ENCODE data around the gene TRIM39. TPM values are rescaled to one million over a fixed set of nuclear protein-coding genes. Genes with fewer than 3 reads are reported as not detected.

TRIM39 gene
- total RNA-seq, 6 experiments from 2014 or later, result 3.3 to 7.5 (median 5.7) TPM

- 100% methylated on average over 2 of the region's 2 CpGs for WGBS (ENCODE audit: insufficient coverage, low coverage, low lambda C conversion rate, missing lambda C conversion rate)
- no peak for ATAC-seq
- TF ChIP-seq CTCF (IDR thresholded peaks at IDR 0.05) (no peak), POLR2A (IDR thresholded peaks at IDR 0.05) (no peak)
Measured at GRCh38 chr6:30312266-30312665, 14.5 kb upstream of the TRIM39 start.

GRCh38 chr6:30312676-30313321 lies 13.9 kb upstream of the TRIM39 start:
- Histone ChIP-seq H3K27me3 (no peaks in the 10 kb centered on the region), H3K4me1 (peaks cover 0 to 6% (median 2%) of the 10 kb centered on the region in 4 donors), H3K9me3 (no peaks in the 10 kb centered on the region), H3K4me3 (no peak overlapping the region), H3K27ac (no peak overlapping the region), H3K36me3 (peaks cover 0 to 13% (median 1%) of the 10 kb centered on the region in 4 donors)
- DNase-seq, result no peak
- ATAC-seq, result no peak
- intact Hi-C loops (cut with DNase I), result no loop called here
- 100% methylated on average over 1 of the region's 1 CpG for WGBS (ENCODE audit: insufficient coverage, low coverage, low lambda C conversion rate, missing lambda C conversion rate)
- no peak for TF ChIP-seq CTCF (IDR thresholded peaks at IDR 0.05)
- TF ChIP-seq POLR2A (IDR thresholded peaks at IDR 0.05), result no peak

More at GRCh38 chr6:30312266-30312665, 14.5 kb upstream of the TRIM39 start:
- H3K36me3 ChIP-seq, result peaks cover 0 to 13% (median 1%) of the 10 kb centered on the region in 4 donors
- intact Hi-C loops (cut with DNase I), result no loop called here
- peaks cover 0 to 6% (median 2%) of the 10 kb centered on the region in 4 donors for H3K4me1 ChIP-seq
- no peak overlapping the region for H3K27ac ChIP-seq
- no peak overlapping the region for H3K4me3 ChIP-seq
- DNase-seq, result no peak
- no peaks in the 10 kb centered on the region for H3K27me3 ChIP-seq
- H3K9me3 ChIP-seq, result no peaks in the 10 kb centered on the region

- Histone ChIP-seq H3K27ac (no peak overlapping the region), H3K9me3 (no peaks in the 10 kb centered on the region), H3K27me3 (no peaks in the 10 kb centered on the region), H3K36me3 (peaks cover 0 to 13% (median 1%) of the 10 kb centered on the region in 4 donors), H3K4me3 (no peak overlapping the region), H3K4me1 (peaks cover 0 to 6% (median 2%) of the 10 kb centered on the region in 4 donors)
- WGBS (ENCODE audit: insufficient coverage, low coverage, low lambda C conversion rate, missing lambda C conversion rate), result 97% methylated on average over 3 of the region's 3 CpGs
- TF ChIP-seq CTCF (IDR thresholded peaks at IDR 0.05), result no peak
- TF ChIP-seq POLR2A (IDR thresholded peaks at IDR 0.05), result no peak
- ATAC-seq (no peak), DNase-seq (no peak)
- intact Hi-C loops (cut with DNase I), result no loop called here
Measured at GRCh38 chr6:30315156-30315555, 11.6 kb upstream of the TRIM39 start.

DNA sequence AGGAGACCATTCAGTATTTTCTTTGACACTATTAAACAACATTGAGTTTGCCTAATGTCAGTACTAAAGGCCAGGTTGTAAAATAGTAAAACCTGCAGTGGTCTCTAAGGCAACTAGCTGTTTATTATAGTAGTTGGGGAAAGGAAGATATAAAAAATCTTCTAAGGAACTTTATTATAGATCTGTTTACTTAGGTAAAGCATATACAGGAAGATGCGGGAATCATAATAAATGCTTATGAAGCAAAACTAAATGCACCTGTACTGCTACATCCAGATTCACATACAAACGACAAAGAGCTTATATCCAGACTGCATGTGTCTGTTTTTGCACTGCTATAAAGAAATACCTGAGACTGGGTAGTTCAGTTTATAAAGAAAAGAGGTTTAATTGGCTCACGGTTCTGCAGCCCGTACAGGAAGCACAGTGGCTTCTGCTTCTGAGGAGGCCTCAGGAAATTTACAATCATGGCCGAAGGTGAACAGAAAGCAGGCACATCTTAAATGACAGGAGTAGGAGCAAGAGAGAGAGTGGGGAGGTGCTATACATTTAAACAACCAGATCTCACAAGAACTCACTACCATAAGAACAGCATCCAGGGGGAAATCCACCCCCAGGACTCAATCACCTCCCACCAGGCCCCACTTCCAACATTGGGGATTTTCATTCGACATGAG lies 8.7 kb upstream of the TRIM39 start:
- no peak for DNase-seq
- H3K9me3 ChIP-seq, result no peaks in the 10 kb centered on the region
- TF ChIP-seq POLR2A (IDR thresholded peaks at IDR 0.05), result no peak
- WGBS (ENCODE audit: insufficient coverage, low coverage, low lambda C conversion rate, missing lambda C conversion rate), result 62% methylated on average over 5 of the region's 6 CpGs
- H3K4me1 ChIP-seq, result peaks cover 0 to 2% (median 0%) of the 10 kb centered on the region in 4 donors
- no peaks in the 10 kb centered on the region for H3K27me3 ChIP-seq
- H3K4me3 ChIP-seq, result no peak overlapping the region
- H3K27ac ChIP-seq, result no peak overlapping the region
- intact Hi-C loops (cut with DNase I), result no loop called here
- H3K36me3 ChIP-seq, result peaks cover 0 to 13% (median 0%) of the 10 kb centered on the region in 4 donors
- no peak for ATAC-seq
